ENCODE results near the gene CFB.
"Not testable (repeated sequence)": the region's sequence is repeated elsewhere in the genome, so short reads cannot be mapped to it uniquely, and the experiment has no call there.

The CFB gene

DNA sequence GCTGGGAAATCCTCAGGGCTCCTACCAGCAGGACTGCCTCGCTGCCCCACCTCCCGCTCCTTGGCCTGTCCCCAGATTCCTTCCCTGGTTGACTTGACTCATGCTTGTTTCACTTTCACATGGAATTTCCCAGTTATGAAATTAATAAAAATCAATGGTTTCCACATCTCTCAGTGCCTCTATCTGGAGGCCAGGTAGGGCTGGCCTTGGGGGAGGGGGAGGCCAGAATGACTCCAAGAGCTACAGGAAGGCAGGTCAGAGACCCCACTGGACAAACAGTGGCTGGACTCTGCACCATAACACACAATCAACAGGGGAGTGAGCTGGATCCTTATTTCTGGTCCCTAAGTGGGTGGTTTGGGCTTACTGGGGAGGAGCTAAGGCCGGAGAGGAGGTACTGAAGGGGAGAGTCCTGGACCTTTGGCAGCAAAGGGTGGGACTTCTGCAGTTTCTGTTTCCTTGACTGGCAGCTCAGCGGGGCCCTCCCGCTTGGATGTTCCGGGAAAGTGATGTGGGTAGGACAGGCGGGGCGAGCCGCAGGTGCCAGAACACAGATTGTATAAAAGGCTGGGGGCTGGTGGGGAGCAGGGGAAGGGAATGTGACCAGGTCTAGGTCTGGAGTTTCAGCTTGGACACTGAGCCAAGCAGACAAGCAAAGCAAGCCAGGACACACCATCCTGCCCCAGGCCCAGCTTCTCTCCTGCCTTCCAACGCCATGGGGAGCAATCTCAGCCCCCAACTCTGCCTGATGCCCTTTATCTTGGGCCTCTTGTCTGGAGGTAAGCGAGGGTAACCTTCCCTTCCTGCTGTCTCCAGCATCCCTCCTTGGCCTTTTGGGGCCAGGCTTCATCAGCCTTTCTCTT lies at the start of gene CFB:
TSS of gene CFB (plus strand) at position 589 of the 863 bp plus-strand sequence. CDS start at position 716, 127 bp downstream.
- no peak for DNase-seq (ENCODE audit: low read depth, low spot score)

DNA sequence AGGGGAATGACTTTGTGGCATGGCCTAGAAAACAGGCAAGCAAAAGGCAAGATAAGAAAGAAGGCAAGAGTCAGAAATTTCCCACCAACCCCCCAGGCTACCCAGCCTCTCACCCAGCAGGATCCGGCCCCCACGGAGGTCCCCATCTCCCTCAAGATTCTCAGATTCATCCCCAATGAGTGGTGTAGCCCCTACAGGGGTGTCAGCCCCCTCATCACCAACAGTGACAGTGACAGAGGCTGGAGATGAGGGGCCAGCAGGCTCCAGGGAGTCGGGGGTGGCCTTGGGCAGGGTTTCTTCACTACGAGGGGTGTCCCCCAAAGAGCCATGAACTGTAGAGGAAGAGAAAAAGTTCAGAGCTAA lies 49.4 kb upstream of the CFB start:
- no peak for DNase-seq (ENCODE audit: low read depth, low spot score)

- DNase-seq (ENCODE audit: low read depth, low spot score): no peak
Measured at GRCh38 chr6:31896856-31897611, 48.9 kb upstream of the CFB start.

GRCh38 chr6:31897612-31898382 lies 48.1 kb upstream of the CFB start, which contains the start of gene EHMT2:
TSS of gene EHMT2 (minus strand) at chr6:31897698. CDS start at chr6:31897677, 21 bp downstream.
- peak; percentile 71 for DNase-seq (ENCODE audit: low read depth, low spot score)

GRCh38 chr6:31898383-31899011 lies 47.4 kb upstream of the CFB start:
- DNase-seq (ENCODE audit: low read depth, low spot score): no peak

DNA sequence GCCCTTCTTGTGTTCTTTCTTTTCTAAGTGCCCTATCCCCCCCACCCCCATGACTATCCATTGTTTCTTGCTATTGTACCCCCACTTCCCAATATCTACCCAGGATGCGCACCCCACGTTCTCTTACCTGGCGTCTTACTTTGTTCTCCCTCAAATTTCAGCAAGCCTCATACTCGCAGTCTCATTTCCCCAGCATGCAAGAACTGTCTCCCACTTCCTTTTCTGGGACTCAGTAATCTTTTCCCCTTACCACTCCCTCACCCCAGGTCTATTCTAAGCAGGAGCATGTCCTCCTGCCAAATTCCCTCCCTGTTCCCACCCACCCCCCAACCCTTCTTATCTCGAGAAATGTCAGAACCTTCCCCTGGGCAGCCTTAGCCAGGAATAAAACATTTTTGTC lies 46.7 kb upstream of the CFB start:
- no peak for DNase-seq (ENCODE audit: low read depth, low spot score)

DNA sequence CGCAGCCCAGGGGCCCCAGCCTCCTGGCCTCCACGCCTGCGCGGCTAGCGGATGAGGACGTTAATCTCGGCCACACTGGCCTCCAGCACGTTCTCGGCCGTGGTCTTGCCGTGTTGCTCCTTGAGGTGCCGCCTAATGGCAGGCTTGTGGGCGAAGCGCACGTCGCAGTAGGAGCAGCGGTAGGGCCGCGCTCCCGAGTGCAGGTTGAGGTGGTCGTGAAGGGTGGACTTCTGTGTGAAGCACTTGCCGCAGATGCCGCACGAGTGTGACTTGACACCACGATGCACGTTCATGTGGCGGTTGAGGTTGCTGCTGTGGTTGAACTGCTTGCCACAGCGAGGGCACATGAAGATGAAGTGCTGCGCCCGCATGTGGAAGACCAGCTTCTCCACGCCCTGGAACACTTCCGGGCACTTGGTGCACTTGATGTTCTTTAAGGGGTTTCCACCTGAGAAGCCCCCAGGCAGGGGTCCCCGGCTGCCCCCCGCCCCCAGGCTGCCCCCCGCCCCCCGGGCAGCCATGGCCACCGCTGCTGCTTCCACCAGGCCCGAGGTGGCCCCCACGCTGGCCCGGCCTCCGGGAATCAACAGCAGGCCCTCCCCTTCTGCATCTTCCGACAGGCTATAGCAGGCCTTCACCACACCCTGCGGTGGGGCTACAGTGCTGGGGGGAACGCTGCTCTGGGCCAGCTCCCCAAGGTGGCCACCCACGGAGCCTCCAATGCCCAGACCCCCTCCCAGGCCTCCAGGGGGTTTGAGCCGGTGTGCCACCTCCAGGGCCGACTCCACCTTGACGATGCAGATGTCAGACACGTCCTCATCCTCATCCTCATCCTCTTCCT lies 45.8 kb upstream of the CFB start:
- no peak for DNase-seq (ENCODE audit: low read depth, low spot score)

GRCh38 chr6:31900917-31901414 lies 44.9 kb upstream of the CFB start:
- no peak for DNase-seq (ENCODE audit: low read depth, low spot score)

- DNase-seq (ENCODE audit: low read depth, low spot score): peak; percentile 40
Measured at GRCh38 chr6:31901415-31901952, 44.4 kb upstream of the CFB start.

DNA sequence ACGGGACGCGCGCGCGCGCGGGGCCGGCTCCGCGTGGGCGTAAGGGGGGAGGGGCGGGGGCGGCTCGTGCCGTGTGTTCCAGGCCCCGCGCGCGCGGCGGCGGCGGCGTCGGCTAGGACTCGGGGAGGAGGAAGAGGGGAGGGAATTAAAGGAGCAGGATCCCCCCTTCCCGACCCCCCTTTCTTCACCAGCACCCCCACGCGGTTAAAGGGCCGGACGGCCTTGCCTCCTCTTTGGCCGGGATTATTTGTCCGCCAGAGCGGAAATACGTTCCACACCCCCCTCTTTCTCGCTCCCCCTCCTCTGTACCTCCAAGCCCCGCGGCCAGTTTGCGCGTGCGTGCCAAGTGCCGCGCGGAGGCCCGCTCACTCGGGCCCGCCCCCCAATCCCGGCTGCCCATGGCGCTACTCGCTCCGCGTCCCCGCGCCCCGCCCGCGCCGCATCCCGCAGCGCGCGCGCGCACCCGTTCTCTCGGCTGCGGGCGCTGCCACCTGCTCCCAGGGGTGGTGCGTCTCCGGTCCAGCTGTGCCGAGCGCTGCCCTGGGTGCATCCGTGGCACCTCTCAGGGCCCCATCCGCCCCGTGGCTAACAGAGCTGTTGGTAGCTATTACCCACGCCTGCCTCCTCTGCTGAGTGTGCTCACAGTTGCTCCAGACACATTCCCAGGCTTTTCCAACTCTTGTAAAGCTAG lies 43.8 kb upstream of the CFB start, which contains the start of gene ZBTB12:
TSS of gene ZBTB12 (minus strand) at position 134 of the 691 bp plus-strand sequence. CDS start 781 bp downstream, outside the sequence.
- DNase-seq (ENCODE audit: low read depth, low spot score): peak; percentile 58

- DNase-seq (ENCODE audit: low read depth, low spot score): no peak
Measured at GRCh38 chr6:31903957-31904356, 41.9 kb upstream of the CFB start.

DNA sequence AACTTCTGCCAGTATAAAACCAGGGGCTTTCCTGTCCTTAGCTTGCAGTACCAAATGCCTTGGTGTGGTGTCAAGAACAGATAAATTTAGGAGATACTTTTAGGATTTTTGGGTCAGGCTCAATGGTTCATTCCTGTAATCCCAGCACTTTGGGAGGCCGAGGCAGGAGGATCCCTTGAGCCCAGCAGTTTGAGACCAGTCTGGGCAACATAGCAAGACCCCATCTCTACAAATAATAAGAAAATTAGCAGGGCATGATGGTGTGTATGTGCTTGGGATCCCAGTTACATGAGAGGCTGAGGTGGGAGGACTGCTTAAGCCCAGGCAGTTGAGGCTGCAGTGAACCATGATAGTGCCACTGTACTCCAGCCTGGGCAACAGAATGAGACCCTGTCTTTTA lies 40.9 kb upstream of the CFB start:
- DNase-seq (ENCODE audit: low read depth, low spot score): no peak

DNA sequence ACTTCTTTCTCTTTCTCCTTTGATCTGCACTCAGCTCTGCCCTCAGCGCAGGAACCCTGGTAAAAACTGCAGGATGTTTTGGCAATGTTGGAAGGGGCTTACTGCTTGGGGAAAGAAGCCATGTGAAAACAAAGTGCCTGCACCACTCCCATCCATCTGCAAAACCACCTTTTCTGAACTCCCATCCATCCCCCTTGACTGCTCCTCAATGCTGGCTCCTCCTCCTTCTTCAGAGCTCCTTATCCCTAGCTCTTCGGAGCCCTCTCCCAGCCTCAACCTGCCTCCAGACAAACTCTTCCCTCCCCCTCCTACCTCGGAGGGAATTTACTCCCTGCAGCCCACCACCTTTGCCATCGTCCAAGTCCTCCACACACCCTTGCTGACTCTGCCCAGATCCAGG lies 39.8 kb upstream of the CFB start:
- no peak for DNase-seq (ENCODE audit: low read depth, low spot score)

DNA sequence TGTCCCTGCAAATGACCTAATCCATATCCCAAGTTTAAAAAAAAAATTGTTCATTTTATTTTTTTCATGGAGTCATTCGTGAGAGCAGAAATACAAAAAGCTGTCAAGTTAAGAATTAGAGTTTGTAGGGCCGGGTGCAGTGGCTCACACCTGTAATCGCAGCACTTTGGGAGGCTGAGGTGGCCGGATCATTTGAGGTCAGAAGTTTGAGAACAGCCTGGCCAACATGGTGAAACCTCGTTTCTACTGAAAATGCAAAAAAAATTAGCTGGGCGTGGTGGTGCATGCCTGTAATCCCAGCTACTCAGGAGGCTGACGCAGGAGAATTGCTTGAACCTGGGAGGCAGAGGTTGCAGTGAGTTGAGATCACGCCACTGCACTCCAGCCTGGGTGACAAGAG lies 39.2 kb upstream of the CFB start:
- not testable (repeated sequence) for DNase-seq (ENCODE audit: low read depth, low spot score)

DNA sequence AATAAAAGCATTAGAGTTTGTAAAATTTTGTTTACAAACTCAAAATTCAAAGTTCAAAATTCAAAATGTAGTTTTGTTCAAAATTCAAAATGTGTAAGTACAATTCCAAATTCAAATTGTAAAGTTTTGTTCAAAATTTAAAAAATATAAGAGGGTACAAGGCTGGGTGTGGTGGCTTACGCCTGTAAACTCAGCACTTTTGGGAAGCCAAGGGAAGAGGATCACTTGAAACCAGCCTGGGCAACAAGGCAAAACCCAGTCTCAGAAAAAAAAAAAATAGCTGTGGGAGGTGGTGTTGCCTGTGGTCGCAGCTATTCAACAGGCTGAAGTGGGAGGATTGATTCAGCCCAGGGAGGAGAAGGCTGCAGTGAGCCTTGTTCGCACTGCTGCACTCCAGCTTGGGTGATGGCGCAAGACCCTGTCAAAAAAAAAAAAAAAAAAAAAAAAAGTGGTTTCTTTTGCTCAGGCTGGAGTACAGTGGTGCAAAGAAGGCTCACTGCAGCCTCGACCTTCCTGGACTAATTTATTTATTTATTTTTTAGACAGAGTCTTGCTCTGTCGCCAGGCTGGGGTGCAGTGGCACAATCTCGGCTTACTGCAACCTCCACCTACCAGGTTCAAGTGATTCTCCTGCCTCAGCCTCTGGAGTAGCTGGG lies 38.6 kb upstream of the CFB start:
- DNase-seq (ENCODE audit: low read depth, low spot score): no peak

GRCh38 chr6:31908255-31908654 lies 37.6 kb upstream of the CFB start:
- DNase-seq (ENCODE audit: low read depth, low spot score): not testable (repeated sequence)

- no peak for DNase-seq (ENCODE audit: low read depth, low spot score)
Measured at GRCh38 chr6:31908791-31909190, 37.1 kb upstream of the CFB start.

- not testable (repeated sequence) for DNase-seq (ENCODE audit: low read depth, low spot score)
Measured at GRCh38 chr6:31909298-31909697, 36.6 kb upstream of the CFB start.

All from activated CD4-positive, CD25-positive, alpha-beta regulatory T cell treated with anti-CD3 and anti-CD28 coated beads, Interleukin-2, amount 50 U/mL, for 16 hours (primary cell).